ENCODE measurements around the gene KRTAP10-10.

The KRTAP10-10 gene

DNA sequence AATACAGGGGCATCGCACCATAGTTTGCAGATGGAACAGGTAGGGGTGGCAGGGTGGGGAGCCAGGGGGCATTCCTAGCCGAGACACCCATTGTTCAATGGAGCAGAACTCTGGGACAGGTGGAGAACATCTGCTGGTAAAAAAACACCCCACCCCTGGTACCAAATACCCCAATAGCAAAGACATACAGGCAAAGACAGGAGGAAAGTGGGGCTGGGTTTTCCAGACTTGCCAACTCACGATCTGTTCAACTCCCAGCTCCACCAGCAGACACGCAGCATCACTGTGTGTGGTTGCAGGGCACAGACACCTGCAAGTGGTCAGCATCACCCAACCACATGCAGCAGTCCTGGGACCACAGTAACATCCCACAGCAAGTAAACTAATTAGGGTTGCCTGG is 25.6 kb upstream of the KRTAP10-10 start:
- no peak for DNase-seq (ENCODE audit: low spot score)
- TF ChIP-seq, protein P1, sequence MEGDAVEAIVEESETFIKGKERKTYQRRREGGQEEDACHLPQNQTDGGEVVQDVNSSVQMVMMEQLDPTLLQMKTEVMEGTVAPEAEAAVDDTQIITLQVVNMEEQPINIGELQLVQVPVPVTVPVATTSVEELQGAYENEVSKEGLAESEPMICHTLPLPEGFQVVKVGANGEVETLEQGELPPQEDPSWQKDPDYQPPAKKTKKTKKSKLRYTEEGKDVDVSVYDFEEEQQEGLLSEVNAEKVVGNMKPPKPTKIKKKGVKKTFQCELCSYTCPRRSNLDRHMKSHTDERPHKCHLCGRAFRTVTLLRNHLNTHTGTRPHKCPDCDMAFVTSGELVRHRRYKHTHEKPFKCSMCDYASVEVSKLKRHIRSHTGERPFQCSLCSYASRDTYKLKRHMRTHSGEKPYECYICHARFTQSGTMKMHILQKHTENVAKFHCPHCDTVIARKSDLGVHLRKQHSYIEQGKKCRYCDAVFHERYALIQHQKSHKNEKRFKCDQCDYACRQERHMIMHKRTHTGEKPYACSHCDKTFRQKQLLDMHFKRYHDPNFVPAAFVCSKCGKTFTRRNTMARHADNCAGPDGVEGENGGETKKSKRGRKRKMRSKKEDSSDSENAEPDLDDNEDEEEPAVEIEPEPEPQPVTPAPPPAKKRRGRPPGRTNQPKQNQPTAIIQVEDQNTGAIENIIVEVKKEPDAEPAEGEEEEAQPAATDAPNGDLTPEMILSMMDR (IDR thresholded peaks at IDR 0.05) = no peak
- no peak overlapping the region for H3K27ac ChIP-seq
- no peak overlapping the region for H3K4me3 ChIP-seq

DNA sequence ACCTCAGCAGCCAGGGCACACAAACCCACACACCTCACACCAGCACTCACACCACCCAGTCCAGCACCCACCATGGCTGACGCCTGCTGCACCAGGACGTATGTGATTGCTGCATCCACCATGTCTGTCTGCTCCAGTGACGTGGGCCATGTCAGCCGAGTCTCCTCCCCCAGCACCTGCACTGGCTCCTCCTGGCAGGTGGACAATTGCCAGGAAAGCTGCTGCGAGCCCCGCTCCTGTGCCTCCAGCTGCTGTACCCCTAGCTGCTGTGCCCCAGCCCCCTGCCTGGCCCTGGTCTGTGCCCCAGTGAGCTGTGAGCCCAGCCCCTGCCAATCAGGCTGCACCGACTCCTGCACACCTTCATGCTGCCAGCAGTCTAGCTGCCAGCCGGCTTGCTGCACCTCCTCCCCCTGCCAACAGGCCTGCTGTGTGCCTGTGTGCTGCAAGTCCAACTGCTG is 25.1 kb upstream of the KRTAP10-10 start, which contains the start of gene KRTAP10-8:
TSS of gene KRTAP10-8 (plus strand) at position 51 of the 458 bp plus-strand sequence. CDS start at position 73, 22 bp downstream.
- TF ChIP-seq, protein P1 (IDR thresholded peaks at IDR 0.05) = no peak

DNA sequence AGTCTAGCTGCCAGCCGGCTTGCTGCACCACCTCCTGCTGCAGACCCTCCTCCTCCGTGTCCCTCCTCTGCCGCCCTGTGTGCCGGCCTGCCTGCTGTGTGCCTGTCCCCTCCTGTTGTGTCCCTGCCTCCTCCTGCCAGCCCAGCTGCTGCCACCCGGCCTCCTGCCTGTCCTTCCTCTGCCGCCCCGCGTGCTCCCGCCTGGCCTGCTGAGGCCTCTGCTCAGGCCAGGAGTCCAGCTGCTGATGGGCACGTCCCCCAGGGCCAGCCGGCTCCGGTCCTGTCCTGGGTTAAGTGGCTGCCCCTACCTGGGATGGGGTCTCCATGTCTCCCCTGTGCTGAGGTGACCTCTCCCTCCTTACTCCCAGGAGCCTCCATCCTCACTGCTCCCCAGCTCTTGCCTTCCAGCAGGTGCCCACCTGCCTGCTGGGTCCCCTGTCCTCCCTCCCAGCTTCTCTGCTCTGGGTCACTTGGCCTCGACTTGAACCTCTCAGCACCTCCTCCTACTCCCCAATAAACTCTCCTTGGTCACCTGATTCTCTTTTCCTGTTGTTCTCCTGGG is 24.4 kb upstream of the KRTAP10-10 start:
- no peak for DNase-seq (ENCODE audit: low spot score)
- Histone ChIP-seq H3K27ac (no peak overlapping the region), H3K4me3 (no peak overlapping the region)
- TF ChIP-seq, protein P1 (IDR thresholded peaks at IDR 0.05) = no peak

More for the DNA sequence above, 25.1 kb upstream of the KRTAP10-10 start, which contains the start of gene KRTAP10-8:
- no peak for DNase-seq (ENCODE audit: low spot score)
- Histone ChIP-seq H3K4me3 (no peak within 1 kb of the TSS), H3K27ac (no peak within 1 kb of the TSS)

DNA sequence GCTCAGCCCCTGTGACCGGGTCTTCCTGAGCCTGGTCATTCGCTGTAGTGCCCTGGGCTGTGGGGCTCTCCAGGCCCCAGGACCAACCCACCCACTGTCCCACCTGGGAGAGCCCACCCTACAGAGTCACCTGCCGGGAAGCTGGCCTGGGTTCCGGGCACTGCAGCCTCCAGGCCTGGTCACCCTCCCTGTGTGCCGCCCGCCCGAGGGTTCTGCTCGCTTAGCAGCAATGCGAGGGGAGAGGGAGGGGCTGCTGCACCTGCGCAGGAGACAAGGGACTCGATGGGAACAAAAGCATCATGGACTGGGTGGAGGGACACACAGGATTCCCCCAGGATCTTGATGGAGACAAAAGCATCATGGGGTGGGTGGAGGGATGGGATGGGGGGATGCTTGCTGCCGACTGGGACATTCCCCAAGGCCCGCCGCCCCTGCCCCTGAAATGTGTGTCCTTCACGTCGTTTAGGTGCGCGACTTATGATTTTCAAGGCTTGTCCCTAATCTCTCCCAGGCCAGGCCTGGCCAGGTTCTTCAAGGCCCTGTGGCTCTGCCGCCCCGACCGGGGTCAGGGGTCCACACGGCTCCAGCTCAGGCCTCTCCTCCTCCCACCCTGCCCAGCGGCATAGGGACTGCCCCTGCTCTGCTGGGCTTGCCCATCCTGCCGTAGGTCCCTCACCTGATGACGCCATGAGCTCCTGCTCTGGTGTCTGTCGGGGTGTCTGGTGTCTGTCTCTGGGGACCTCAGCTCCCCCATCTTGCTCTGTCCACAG is 23.6 kb upstream of the KRTAP10-10 start:
- H3K27ac ChIP-seq = no peak overlapping the region
- TF ChIP-seq, protein P1 (IDR thresholded peaks at IDR 0.05) = no peak
- DNase-seq (ENCODE audit: low spot score) = no peak
- no peak overlapping the region for H3K4me3 ChIP-seq

DNA sequence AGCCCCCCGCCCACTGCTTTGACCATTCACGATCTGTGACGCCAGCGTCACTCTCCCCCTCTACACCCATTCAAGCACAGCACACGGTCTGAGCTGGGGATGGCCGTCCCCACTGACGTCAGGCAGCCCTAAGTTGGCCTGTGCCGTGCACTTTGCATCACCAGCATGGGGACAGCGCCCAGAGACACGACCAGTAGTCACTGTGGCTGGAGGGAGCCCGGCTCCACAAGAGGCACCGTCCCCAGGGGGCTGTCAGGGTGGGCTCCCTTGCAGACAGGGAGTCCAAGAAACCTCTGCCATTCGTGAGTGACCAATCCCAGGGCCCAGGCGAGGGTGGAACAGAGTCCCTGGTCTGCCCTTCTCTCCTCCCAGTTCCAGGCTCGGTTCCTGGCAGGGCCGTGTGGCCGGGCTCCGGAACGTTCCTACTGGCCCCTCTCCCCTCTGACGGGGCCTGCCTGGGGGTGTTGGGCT is 23.0 kb upstream of the KRTAP10-10 start:
- TF ChIP-seq, protein P1 (IDR thresholded peaks at IDR 0.05) = no peak

DNA sequence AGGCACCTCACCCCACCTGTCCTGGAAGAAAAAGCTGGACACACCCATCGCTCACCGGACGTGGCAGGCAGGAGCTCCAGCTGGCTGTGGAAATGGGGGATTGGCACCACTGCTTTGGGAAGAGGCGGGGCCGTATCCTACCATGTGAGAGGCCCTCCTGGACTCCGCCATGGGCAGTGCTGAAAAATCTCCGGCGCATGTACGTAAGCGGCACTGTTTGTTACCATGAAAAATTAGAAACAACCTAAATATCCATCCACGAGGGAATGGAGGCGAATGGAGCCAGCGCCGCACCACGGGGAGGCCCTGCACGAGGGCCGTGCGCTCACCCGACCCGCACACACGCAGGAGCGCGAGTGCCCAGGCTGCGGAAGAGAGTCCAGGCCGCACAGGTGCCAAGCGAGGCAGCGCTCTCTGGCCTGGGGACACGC is 22.2 kb upstream of the KRTAP10-10 start:
- no peak for DNase-seq (ENCODE audit: low spot score)
- Histone ChIP-seq H3K4me3 (no peak overlapping the region), H3K27ac (no peak overlapping the region)
- TF ChIP-seq, protein P1 (IDR thresholded peaks at IDR 0.05) = no peak

More for the DNA sequence above, 23.0 kb upstream of the KRTAP10-10 start:
- H3K4me3 ChIP-seq = no peak overlapping the region
- no peak for DNase-seq (ENCODE audit: low spot score)
- no peak overlapping the region for H3K27ac ChIP-seq
